ENCODE results near the gene SERP2.
A peak's percentile ranks its signal among the peaks of the same experiment; 100 is the strongest.

The SERP2 gene

GRCh38 chr13:44413095-44413494 lies 39.5 kb downstream of the SERP2 start:
- no peak for DNase-seq (ENCODE audit: low spot score)

DNA sequence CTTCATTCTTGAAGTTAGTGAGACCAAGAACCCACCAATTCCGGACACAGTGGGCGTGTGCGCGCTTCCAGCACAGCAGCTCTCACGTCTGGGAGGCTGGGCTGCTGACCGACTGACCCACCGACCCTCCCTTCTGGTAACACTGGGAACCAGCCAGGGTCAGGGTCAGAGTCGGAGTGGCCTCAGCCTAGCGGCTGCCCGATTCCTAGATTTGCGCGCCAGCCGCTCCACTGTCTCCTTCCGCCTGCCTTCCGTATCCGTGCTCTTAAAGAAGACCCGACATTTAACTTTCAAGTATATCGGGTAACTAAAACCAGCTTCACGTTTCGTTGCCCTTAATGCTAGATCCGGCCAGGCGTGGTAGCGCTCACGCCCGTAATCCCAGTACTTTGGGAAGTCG lies 41.1 kb downstream of the SERP2 start:
- DNase-seq (ENCODE audit: low spot score): no peak

DNA sequence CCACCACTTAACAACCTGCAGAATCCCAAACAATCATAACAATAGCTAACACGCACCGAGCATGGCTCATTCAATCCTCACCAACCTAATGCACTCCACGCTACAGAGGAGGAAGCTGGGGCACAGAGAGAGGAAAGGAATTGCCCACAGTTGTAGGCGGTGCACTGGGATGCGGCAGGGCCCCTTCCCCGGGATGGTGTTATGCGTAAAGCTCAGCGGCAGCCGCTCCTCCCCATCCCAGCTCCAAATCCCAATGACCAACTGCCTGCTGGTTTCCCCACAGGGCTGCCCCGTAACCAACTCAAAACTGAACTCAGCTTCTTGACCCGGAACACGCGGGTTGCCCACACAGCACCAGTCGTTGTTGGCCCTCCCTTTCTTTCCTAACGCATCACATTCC lies 42.2 kb downstream of the SERP2 start:
- DNase-seq (ENCODE audit: low spot score): no peak

GRCh38 chr13:44416301-44416700 lies 42.7 kb downstream of the SERP2 start:
- DNase-seq (ENCODE audit: low spot score): peak; percentile 18

- DNase-seq (ENCODE audit: low spot score): no peak
Observed at GRCh38 chr13:44416744-44417143, 43.1 kb downstream of the SERP2 start.

GRCh38 chr13:44417446-44417845 lies 43.8 kb downstream of the SERP2 start:
- DNase-seq (ENCODE audit: low spot score): no peak

- DNase-seq (ENCODE audit: low spot score): peak; percentile 50
Observed at GRCh38 chr13:44417876-44418275, 44.3 kb downstream of the SERP2 start.

DNA sequence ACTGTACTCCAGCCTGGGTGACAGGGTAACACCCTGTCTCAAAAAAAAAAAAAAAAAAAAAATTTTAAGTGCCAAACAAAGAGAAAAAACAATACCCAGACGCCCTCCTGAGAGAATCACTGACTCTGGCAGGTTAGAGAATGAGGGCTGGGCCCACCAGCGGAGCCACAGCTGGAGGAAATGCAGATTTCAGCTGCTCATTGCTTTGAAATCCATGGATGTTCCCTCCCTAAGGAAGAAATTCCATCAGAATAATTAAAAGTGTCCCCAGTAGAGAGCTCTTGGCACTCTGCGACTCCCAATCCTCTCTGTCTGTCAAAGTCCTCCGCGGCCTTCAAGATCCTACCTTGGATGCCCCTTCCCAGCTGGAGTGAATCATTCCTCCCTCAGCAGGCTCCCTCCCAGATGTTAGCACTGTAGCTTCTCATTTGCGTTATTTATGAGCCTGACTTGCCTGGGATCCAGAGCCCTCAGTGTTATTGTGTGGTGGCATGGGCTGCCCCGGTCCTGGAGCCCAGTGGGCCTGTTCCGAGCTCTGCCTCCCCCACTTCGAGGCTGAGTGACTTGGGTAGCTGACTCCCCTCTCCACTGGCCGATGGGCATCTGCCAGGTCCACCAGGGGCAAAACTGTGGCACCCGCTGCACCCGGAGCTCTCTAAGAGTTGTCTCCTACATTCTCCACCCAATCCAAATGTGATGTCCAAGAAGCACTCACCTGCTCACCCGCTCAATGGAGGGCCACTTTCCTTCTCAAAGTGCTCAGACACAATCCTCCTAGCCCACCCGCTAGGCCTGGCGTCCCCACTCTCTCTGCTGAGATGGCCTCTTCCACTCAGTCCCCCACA lies 47.0 kb downstream of the SERP2 start:
- DNase-seq (ENCODE audit: low spot score): no peak

- DNase-seq (ENCODE audit: low spot score): no peak
Observed at GRCh38 chr13:44421853-44422525, 48.4 kb downstream of the SERP2 start.

- no peak for DNase-seq (ENCODE audit: low spot score)
Observed at GRCh38 chr13:44422755-44423643, 49.4 kb downstream of the SERP2 start.

DNA sequence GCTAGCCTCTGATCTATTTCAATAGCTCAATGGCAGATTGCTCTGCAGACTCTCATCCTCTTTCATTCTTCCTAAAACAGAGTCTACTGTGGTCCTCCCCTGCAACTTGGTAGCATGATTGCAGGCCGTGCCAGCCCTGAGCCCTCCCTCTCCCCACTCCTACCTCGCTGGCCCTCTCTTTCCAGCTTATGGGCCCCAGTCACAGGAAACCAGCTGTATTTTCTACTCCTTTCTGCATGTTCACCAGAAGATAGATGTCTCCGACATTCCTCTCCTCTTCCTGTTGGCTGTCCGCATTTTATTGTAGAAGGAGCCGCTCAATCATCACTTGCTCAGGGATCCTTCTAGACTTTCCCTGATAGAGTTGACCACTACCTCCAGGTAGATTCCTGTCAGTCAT lies 50.2 kb downstream of the SERP2 start:
- no peak for DNase-seq (ENCODE audit: low spot score)

DNA sequence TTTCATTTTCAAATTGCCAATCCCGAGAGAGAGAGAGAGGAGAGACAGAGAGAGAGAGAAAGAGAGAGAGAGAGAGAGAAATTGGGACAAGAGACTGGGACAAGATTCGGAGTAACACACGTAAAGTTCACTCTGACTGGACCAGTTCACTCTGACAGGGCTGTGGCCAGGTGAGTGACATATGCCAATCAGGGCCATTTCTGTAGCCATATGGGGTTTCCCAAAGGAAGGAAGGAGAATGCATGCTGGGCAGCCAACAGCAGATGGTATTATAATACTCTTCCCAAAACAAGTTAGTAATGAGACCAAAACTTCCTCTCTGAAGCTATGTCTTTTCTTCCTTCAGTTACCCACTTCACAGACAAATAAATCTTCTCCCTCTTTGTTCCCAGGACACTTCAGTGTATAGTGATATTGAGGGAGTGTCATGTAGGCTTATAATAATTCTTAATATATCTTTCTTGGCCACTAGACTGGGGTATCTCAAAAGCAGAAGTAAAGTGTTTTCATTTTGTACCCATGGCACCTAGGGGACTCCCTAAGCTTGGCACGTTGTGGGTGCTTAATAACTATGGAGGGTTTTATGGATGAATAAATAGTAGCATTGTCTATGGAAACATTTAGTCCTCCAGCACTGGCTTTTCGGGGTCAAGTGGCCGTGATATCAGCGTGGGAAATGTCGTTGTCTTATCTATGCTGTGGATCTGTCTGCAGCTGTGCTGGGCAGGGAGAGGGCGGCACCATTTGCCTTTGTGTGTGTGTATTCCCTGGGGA lies 51.6 kb downstream of the SERP2 start:
- peak; percentile 28 for DNase-seq (ENCODE audit: low spot score)

DNA sequence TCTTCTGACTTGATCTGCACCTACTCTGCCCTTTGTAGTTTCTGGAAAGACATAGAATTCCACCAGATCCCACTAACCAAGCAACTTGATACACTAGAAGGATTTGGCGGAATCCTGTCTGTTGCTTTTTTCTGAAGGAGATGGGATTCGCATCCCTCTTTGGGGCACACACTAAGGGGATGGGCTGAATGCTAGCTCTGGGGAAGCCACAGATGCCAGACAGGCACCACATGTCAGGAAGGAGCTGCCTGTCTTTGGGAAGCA lies 52.1 kb downstream of the SERP2 start:
- DNase-seq (ENCODE audit: low spot score): no peak

DNA sequence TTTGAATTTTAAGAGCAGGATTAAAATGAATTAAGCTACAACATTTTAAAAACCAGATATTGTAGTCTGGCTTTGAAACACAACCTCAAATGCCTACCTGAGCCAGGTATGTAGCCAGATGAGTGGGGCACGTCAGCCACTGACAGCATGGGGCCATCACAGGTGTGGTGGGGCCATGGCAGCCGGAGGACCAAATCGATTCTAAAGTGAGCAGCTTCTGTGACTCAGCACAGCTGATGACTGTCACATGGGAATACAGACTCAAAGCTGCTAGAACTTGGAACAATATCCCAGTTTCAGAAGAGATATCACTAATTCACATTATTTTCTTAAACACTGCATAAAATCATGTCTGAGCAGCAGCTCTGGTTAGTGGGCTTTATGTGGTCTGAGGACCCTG lies 52.8 kb downstream of the SERP2 start:
- no peak for DNase-seq (ENCODE audit: low spot score)

GRCh38 chr13:44429311-44429710 lies 55.7 kb downstream of the SERP2 start:
- DNase-seq (ENCODE audit: low spot score): no peak

- DNase-seq (ENCODE audit: low spot score): no peak
Observed at GRCh38 chr13:44431150-44431549, 57.5 kb downstream of the SERP2 start.

GRCh38 chr13:44432650-44433049 lies 59.0 kb downstream of the SERP2 start:
- no peak for DNase-seq (ENCODE audit: low spot score)

- DNase-seq (ENCODE audit: low spot score): no peak
Observed at GRCh38 chr13:44433863-44434765, 60.5 kb downstream of the SERP2 start.

GRCh38 chr13:44434766-44435141 lies 61.1 kb downstream of the SERP2 start:
- no peak for DNase-seq (ENCODE audit: low spot score)

DNA sequence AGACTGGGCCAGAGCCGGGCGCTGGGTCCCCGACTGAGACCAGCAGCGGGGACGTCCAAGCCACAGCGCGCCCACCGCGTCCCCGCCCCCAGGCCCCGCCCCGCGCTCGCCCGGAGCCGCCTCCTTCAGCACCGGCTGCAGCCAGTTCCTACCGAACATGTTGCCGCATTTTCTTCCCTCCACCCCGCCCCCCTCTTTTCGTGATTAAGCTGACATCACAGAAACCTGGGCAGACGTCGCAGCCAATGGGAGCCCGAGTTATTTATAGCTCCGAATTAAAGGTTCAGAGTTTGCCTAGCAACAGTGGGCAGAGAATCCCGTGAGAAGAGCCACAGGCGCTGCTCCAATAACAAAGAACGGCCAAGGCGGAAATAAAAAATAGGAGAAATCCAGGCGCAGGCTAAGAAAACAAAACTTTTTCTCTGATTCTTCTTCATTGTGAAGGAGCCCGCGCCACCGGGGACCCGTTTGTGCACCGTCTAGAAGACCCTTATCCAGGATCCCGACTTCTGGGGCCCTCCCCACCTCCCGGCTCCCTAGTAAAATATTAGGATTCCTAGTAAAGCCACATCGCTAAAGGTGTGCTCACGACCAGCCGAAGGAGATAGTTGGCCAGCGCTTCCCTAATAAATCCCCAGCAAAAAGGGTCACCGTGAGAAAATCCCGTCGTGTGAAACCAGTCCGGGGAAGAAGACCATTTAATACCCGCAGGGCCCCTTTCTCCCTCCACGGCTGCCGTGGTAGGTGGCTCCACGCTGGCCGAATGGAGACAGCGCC lies 61.7 kb downstream of the SERP2 start:
- DNase-seq (ENCODE audit: low spot score): peak; percentile 95

Data from germinal center (tissue), 1 donor.